Tibial artery (tissue), 4 donors: ENCODE results near the gene LRRC72.
"Not testable (repeated sequence)": the region's sequence is repeated elsewhere in the genome, so short reads cannot be mapped to it uniquely, and the experiment has no call there.

ENCODE experiments used
- DNase-seq, 2 donors: peaks; one replicate each; pipeline ENCODE4 v3.0.0-alpha.2; 2019
- H3K27ac ChIP-seq, 2 donors: fragments of 200-600 bp; sonication (generic) in 1 of 2; 1 replicate in 1 of 2; 2 replicates in 1 of 2; pipeline ENCODE4 v1.5.1; 2018 to 2019; ENCODE audit warnings: mild to moderate bottlenecking in 1 of 2
- H3K27me3 ChIP-seq, 2 donors: fragments of 200-600 bp; sonication (generic) in 1 of 2; one replicate each; pipeline versions ENCODE4 v1.5.1 to v1.6.0; 2016 to 2019
- H3K36me3 ChIP-seq, 3 donors: fragments of 200-600 bp; sonication (generic) in 2 of 3; one replicate each; pipeline ENCODE4 v1.5.1; 2016 to 2019; ENCODE audit warnings: mild to moderate bottlenecking in 2 of 3
- H3K4me1 ChIP-seq, 4 donors: fragments of 200-600 bp; sonication (generic) in 2 of 4; 1 replicate in 3 of 4; 2 replicates in 1 of 4; pipeline ENCODE4 v1.5.1; 2016 to 2019
- H3K4me3 ChIP-seq, 2 donors: fragments of 200-600 bp; sonication (generic) in 1 of 2; 1 replicate in 1 of 2; 2 replicates in 1 of 2; pipeline ENCODE4 v1.5.1; 2018 to 2019; ENCODE audit warnings: mild to moderate bottlenecking in 2 of 2
- H3K9me3 ChIP-seq, 3 donors: fragments of 200-600 bp; sonication (generic) in 1 of 3; one replicate each; pipeline ENCODE4 v1.5.1; 2016 to 2019
- CTCF ChIP-seq, 2 experiments: fragments of 200-600 bp in 1 of 2; fragments of 450-650 bp in 1 of 2; IDR thresholded peaks; one replicate each; pipeline ENCODE4 v1.5.1; 2017 to 2019; ENCODE audit warnings: antibody characterized with exemption in 2 of 2, mild to moderate bottlenecking in 1 of 2, moderate library complexity in 1 of 2
- intact Hi-C: fragments of 100-400 bp; cut with DNase I; formaldehyde crosslinking; loops from one replicate; pipeline ENCODE4 v1.15.0; 2023; ENCODE audit warnings: low total_unique reads

LRRC72 gene

GRCh38 chr7:16502303-16502702, 24.3 kb upstream of the LRRC72 start:
- no peaks in the 10 kb centered on the region for H3K4me1 ChIP-seq
- H3K9me3 ChIP-seq = no peaks in the 10 kb centered on the region
- no peaks in the 10 kb centered on the region for H3K27me3 ChIP-seq
- TF ChIP-seq CTCF (IDR thresholded peaks at IDR 0.05) = no peak
- no peak overlapping the region for H3K27ac ChIP-seq
- no peak overlapping the region for H3K4me3 ChIP-seq
- DNase-seq = no peak
- intact Hi-C loops = no loop called here
- H3K36me3 ChIP-seq = no peaks in the 10 kb centered on the region

GRCh38 chr7:16504019-16504418, 22.6 kb upstream of the LRRC72 start:
- H3K9me3 ChIP-seq = no peaks in the 10 kb centered on the region
- no peaks in the 10 kb centered on the region for H3K36me3 ChIP-seq
- DNase-seq = no peak
- H3K4me1 ChIP-seq = no peaks in the 10 kb centered on the region
- H3K27me3 ChIP-seq = no peaks in the 10 kb centered on the region
- H3K27ac ChIP-seq = no peak overlapping the region
- intact Hi-C loops = no loop called here
- H3K4me3 ChIP-seq = no peak overlapping the region
- no peak for TF ChIP-seq CTCF (IDR thresholded peaks at IDR 0.05)

GRCh38 chr7:16506422-16506821, 20.2 kb upstream of the LRRC72 start:
- H3K27me3 ChIP-seq, H3K4me1 ChIP-seq, H3K4me3 ChIP-seq, DNase-seq, H3K9me3 ChIP-seq, H3K27ac ChIP-seq, intact Hi-C loops, H3K36me3 ChIP-seq: not testable (repeated sequence)

- no peak for DNase-seq
- no peaks in the 10 kb centered on the region for H3K9me3 ChIP-seq
- intact Hi-C loops = no loop called here
- no peak overlapping the region for H3K27ac ChIP-seq
- no peaks in the 10 kb centered on the region for H3K36me3 ChIP-seq
- H3K4me3 ChIP-seq = no peak overlapping the region
- TF ChIP-seq CTCF (IDR thresholded peaks at IDR 0.05) = no peak
- H3K27me3 ChIP-seq = no peaks in the 10 kb centered on the region
- no peaks in the 10 kb centered on the region for H3K4me1 ChIP-seq
Observed at GRCh38 chr7:16509829-16510228, 16.8 kb upstream of the LRRC72 start.

GRCh38 chr7:16511314-16511713, 15.3 kb upstream of the LRRC72 start:
- DNase-seq = no peak
- Histone ChIP-seq H3K36me3 (no peaks in the 10 kb centered on the region), H3K27me3 (no peaks in the 10 kb centered on the region), H3K9me3 (no peaks in the 10 kb centered on the region), H3K27ac (no peak overlapping the region), H3K4me3 (no peak overlapping the region), H3K4me1 (no peaks in the 10 kb centered on the region)
- TF ChIP-seq CTCF (IDR thresholded peaks at IDR 0.05) = no peak
- intact Hi-C loops = no loop called here

GRCh38 chr7:16512097-16512496, 14.5 kb upstream of the LRRC72 start:
- H3K27ac ChIP-seq = no peak overlapping the region
- no peak overlapping the region for H3K4me3 ChIP-seq
- H3K36me3 ChIP-seq = no peaks in the 10 kb centered on the region
- no peaks in the 10 kb centered on the region for H3K4me1 ChIP-seq
- intact Hi-C loops = no loop called here
- no peaks in the 10 kb centered on the region for H3K27me3 ChIP-seq
- no peaks in the 10 kb centered on the region for H3K9me3 ChIP-seq
- DNase-seq = no peak
- TF ChIP-seq CTCF (IDR thresholded peaks at IDR 0.05) = no peak
